Measurements from ENCODE around the gene ABCA2.
A peak's percentile ranks its signal among the peaks of the same experiment; 100 is the strongest.

ABCA2 gene

GRCh38 chr9:137027369-137028262 is at the start of gene ABCA2:
TSS of gene ABCA2 (minus strand) at chr9:137028237. CDS start at chr9:137028140, 97 bp downstream.
- no peak for DNase-seq (ENCODE audit: low read depth, low spot score)

- no peak for DNase-seq (ENCODE audit: low read depth, low spot score)
These were observed 49.1 kb upstream of the ABCA2 start, which contains the start of gene UAP1L1 for GRCh38 chr9:137077010-137077747. TSS of gene UAP1L1 (plus strand) at chr9:137077517. CDS start at chr9:137077533, 16 bp downstream.

GRCh38 chr9:137076636-137077009 is 48.6 kb upstream of the ABCA2 start:
- no peak for DNase-seq (ENCODE audit: low read depth, low spot score)

- peak; percentile 75 for DNase-seq (ENCODE audit: low read depth, low spot score)
These were observed 47.3 kb upstream of the ABCA2 start for GRCh38 chr9:137075275-137075775.

- peak; percentile 30 for DNase-seq (ENCODE audit: low read depth, low spot score)
These were observed 46.7 kb upstream of the ABCA2 start for GRCh38 chr9:137074657-137075274.

GRCh38 chr9:137073992-137074399 is 46.0 kb upstream of the ABCA2 start:
- no peak for DNase-seq (ENCODE audit: low read depth, low spot score)

GRCh38 chr9:137071282-137071681 is 43.2 kb upstream of the ABCA2 start:
- DNase-seq (ENCODE audit: low read depth, low spot score), result no peak

GRCh38 chr9:137070906-137071275 is 42.9 kb upstream of the ABCA2 start:
- DNase-seq (ENCODE audit: low read depth, low spot score), result no peak

GRCh38 chr9:137070201-137070905 is 42.3 kb upstream of the ABCA2 start, which contains the start of gene SAPCD2:
TSS of gene SAPCD2 (minus strand) at chr9:137070557. CDS start at chr9:137070460, 97 bp downstream.
- DNase-seq (ENCODE audit: low read depth, low spot score), result peak; percentile 97

GRCh38 chr9:137069508-137070091 is 41.6 kb upstream of the ABCA2 start:
- peak; percentile 57 for DNase-seq (ENCODE audit: low read depth, low spot score)

- no peak for DNase-seq (ENCODE audit: low read depth, low spot score)
These were observed 40.8 kb upstream of the ABCA2 start for GRCh38 chr9:137068539-137069507.

- peak; percentile 91 for DNase-seq (ENCODE audit: low read depth, low spot score)
These were observed 40.0 kb upstream of the ABCA2 start for GRCh38 chr9:137067860-137068538.

GRCh38 chr9:137066096-137066861 is 38.2 kb upstream of the ABCA2 start:
- DNase-seq (ENCODE audit: low read depth, low spot score), result no peak

- DNase-seq (ENCODE audit: low read depth, low spot score), result no peak
These were observed 37.4 kb upstream of the ABCA2 start for GRCh38 chr9:137065336-137065967.

GRCh38 chr9:137064880-137065164 is 36.8 kb upstream of the ABCA2 start:
- no peak for DNase-seq (ENCODE audit: low read depth, low spot score)

GRCh38 chr9:137064027-137064879 is 36.2 kb upstream of the ABCA2 start:
- peak; percentile 78 for DNase-seq (ENCODE audit: low read depth, low spot score)

Measured in ELF-1 (cell line).